Karpas-422 (cell line): Measurements from ENCODE around the gene KRT3. TPM values are rescaled to one million over a fixed set of nuclear protein-coding genes. Genes with fewer than 3 reads are reported as not detected.

Experiments used
- DNase-seq: peaks from one replicate; pipeline ENCODE4 v3.0.0-alpha.2; 2015
- H2AFZ ChIP-seq: fragments of 200-600 bp; sonication (generic); 2 replicates; pipeline ENCODE4 v1.6.1; 2014; ENCODE audit warnings: antibody characterized with exemption, low read length, mixed read lengths
- H3K27ac ChIP-seq: fragments of 200-600 bp; sonication (generic); 2 replicates; pipeline ENCODE4 v1.5.1; 2014; ENCODE audit warnings: mild to moderate bottlenecking, low read length, moderate library complexity
- H3K27me3 ChIP-seq: fragments of 200-600 bp; sonication (generic); 2 replicates; pipeline ENCODE4 v1.6.1; 2014; ENCODE audit warnings: low read length, mixed read lengths
- H3K36me3 ChIP-seq: fragments of 200-600 bp; sonication (generic); 2 replicates; pipeline ENCODE4 v1.6.1; 2014; ENCODE audit warnings: low read length, mixed read lengths; ENCODE audit not compliant: insufficient read depth
- H3K4me1 ChIP-seq: fragments of 200-600 bp; sonication (generic); 2 replicates; pipeline ENCODE4 v1.6.1; 2014; ENCODE audit warnings: mild to moderate bottlenecking, low read length, mixed read lengths
- H3K4me2 ChIP-seq: fragments of 200-600 bp; sonication (generic); 2 replicates; pipeline ENCODE4 v1.6.1; 2014; ENCODE audit warnings: low read length, low read depth, mild to moderate bottlenecking; ENCODE audit not compliant: poor library complexity, severe bottlenecking
- H3K4me3 ChIP-seq: fragments of 200-600 bp; sonication (generic); 2 replicates; pipeline ENCODE4 v1.5.1; 2014; ENCODE audit warnings: mild to moderate bottlenecking, antibody characterized with exemption, low read length, mixed read lengths
- H3K79me2 ChIP-seq: fragments of 200-600 bp; sonication (generic); 2 replicates; pipeline ENCODE4 v1.6.1; 2014; ENCODE audit warnings: mild to moderate bottlenecking, low read length, mixed read lengths
- H3K9ac ChIP-seq: fragments of 200-600 bp; sonication (generic); 2 replicates; pipeline ENCODE4 v1.6.0; 2014; ENCODE audit warnings: low read length
- H3K9me2 ChIP-seq: fragments of 200-600 bp; sonication (generic), shearing (Covaris generic); replicated peaks from 2 replicates; pipeline ENCODE4 v1.6.0; 2014; ENCODE audit warnings: mild to moderate bottlenecking, low read length, moderate library complexity; ENCODE audit not compliant: insufficient read depth
- H3K9me3 ChIP-seq: fragments of 300-700, 200-600 bp; sonication (generic); 2 replicates; pipeline ENCODE4 v1.6.1; 2014; ENCODE audit warnings: low read length, mixed read lengths
- H4K20me1 ChIP-seq: fragments of 200-600 bp; sonication (generic); 2 replicates; pipeline ENCODE4 v1.6.1; 2014; ENCODE audit warnings: mild to moderate bottlenecking, antibody characterized with exemption, low read length, low read depth; ENCODE audit not compliant: insufficient read depth
- total RNA-seq: library from RNA; depleted of rRNA; stranded (reverse); fragments of >200 nt; shearing (Covaris generic); gene quantifications from 2 replicates; pipeline ENCODE4 v1.2.3, GENCODE V29; 2014; ENCODE audit warnings: low replicate concordance

KRT3 gene
- total RNA-seq, 1 experiment from 2014 or later = not detected

GRCh38 chr12:52823761-52824450 lies 28.0 kb upstream of the KRT3 start:
- H2AFZ ChIP-seq = no peak overlapping the region
- no peaks in the 10 kb centered on the region for H3K9me3 ChIP-seq

GRCh38 chr12:52822771-52823510 lies 27.0 kb upstream of the KRT3 start:
- Histone ChIP-seq H3K79me2 (no peaks in the 10 kb centered on the region), H3K9me2 (no peaks in the 10 kb centered on the region), H3K4me2 (no peak overlapping the region)

More at GRCh38 chr12:52823761-52824450, 28.0 kb upstream of the KRT3 start:
- Histone ChIP-seq H3K27ac (no peak overlapping the region), H3K79me2 (no peaks in the 10 kb centered on the region), H3K36me3 (no peaks in the 10 kb centered on the region), H3K4me1 (no peaks in the 10 kb centered on the region), H3K4me2 (no peak overlapping the region), H4K20me1 (no peaks in the 10 kb centered on the region), H3K9me2 (no peaks in the 10 kb centered on the region), H3K27me3 (no peaks in the 10 kb centered on the region), H3K4me3 (no peak overlapping the region), H3K9ac (no peak overlapping the region)
- no peak for DNase-seq

GRCh38 chr12:52821826-52822660 lies 26.1 kb upstream of the KRT3 start:
- H3K9me2 ChIP-seq = no peaks in the 10 kb centered on the region
- no peak overlapping the region for H3K4me3 ChIP-seq
- no peak overlapping the region for H2AFZ ChIP-seq
- H3K9ac ChIP-seq = no peak overlapping the region
- H4K20me1 ChIP-seq = no peaks in the 10 kb centered on the region
- no peak for DNase-seq
- H3K27me3 ChIP-seq = no peaks in the 10 kb centered on the region
- no peaks in the 10 kb centered on the region for H3K79me2 ChIP-seq
- H3K27ac ChIP-seq = no peak overlapping the region
- no peaks in the 10 kb centered on the region for H3K9me3 ChIP-seq
- H3K4me1 ChIP-seq = no peaks in the 10 kb centered on the region
- no peaks in the 10 kb centered on the region for H3K36me3 ChIP-seq
- H3K4me2 ChIP-seq = no peak overlapping the region

More at GRCh38 chr12:52822771-52823510, 27.0 kb upstream of the KRT3 start:
- Histone ChIP-seq H3K27me3 (no peaks in the 10 kb centered on the region), H4K20me1 (no peaks in the 10 kb centered on the region), H3K9me3 (no peaks in the 10 kb centered on the region), H3K27ac (no peak overlapping the region), H3K4me3 (no peak overlapping the region), H3K36me3 (no peaks in the 10 kb centered on the region), H3K4me1 (no peaks in the 10 kb centered on the region), H3K9ac (no peak overlapping the region), H2AFZ (no peak overlapping the region)
- no peak for DNase-seq

GRCh38 chr12:52821071-52821730 lies 25.3 kb upstream of the KRT3 start:
- Histone ChIP-seq H3K9me2 (no peaks in the 10 kb centered on the region), H3K36me3 (no peaks in the 10 kb centered on the region), H3K9me3 (no peaks in the 10 kb centered on the region), H3K79me2 (no peaks in the 10 kb centered on the region), H3K4me3 (no peak overlapping the region), H3K27me3 (no peaks in the 10 kb centered on the region), H3K4me1 (no peaks in the 10 kb centered on the region), H3K27ac (no peak overlapping the region), H3K4me2 (no peak overlapping the region), H4K20me1 (no peaks in the 10 kb centered on the region), H2AFZ (no peak overlapping the region), H3K9ac (no peak overlapping the region)
- DNase-seq = no peak

- Histone ChIP-seq H2AFZ (no peak overlapping the region), H3K9ac (no peak overlapping the region), H3K9me3 (no peaks in the 10 kb centered on the region), H4K20me1 (no peaks in the 10 kb centered on the region), H3K27me3 (no peaks in the 10 kb centered on the region), H3K79me2 (no peaks in the 10 kb centered on the region), H3K36me3 (no peaks in the 10 kb centered on the region), H3K27ac (no peak overlapping the region), H3K4me2 (no peak overlapping the region), H3K4me1 (no peaks in the 10 kb centered on the region), H3K4me3 (no peak overlapping the region), H3K9me2 (no peaks in the 10 kb centered on the region)
- no peak for DNase-seq
These were observed 24.6 kb upstream of the KRT3 start for GRCh38 chr12:52820521-52820920.

GRCh38 chr12:52819731-52820510 lies 24.0 kb upstream of the KRT3 start:
- H3K36me3 ChIP-seq = no peaks in the 10 kb centered on the region
- H2AFZ ChIP-seq = no peak overlapping the region
- no peaks in the 10 kb centered on the region for H3K4me1 ChIP-seq
- H4K20me1 ChIP-seq = no peaks in the 10 kb centered on the region
- DNase-seq = no peak
- H3K79me2 ChIP-seq = no peaks in the 10 kb centered on the region
- H3K9ac ChIP-seq = no peak overlapping the region
- no peak overlapping the region for H3K4me3 ChIP-seq
- no peaks in the 10 kb centered on the region for H3K9me2 ChIP-seq
- H3K27me3 ChIP-seq = no peaks in the 10 kb centered on the region
- H3K4me2 ChIP-seq = no peak overlapping the region
- H3K27ac ChIP-seq = no peak overlapping the region
- H3K9me3 ChIP-seq = no peaks in the 10 kb centered on the region

- Histone ChIP-seq H3K4me2 (no peak overlapping the region), H3K9me2 (no peaks in the 10 kb centered on the region), H3K27ac (no peak overlapping the region), H3K9ac (no peak overlapping the region), H3K4me3 (no peak overlapping the region), H3K27me3 (no peaks in the 10 kb centered on the region), H2AFZ (no peak overlapping the region), H4K20me1 (no peaks in the 10 kb centered on the region), H3K9me3 (no peaks in the 10 kb centered on the region), H3K4me1 (no peaks in the 10 kb centered on the region), H3K36me3 (no peaks in the 10 kb centered on the region), H3K79me2 (no peaks in the 10 kb centered on the region)
- DNase-seq = no peak
These were observed 23.0 kb upstream of the KRT3 start for GRCh38 chr12:52818887-52819420.
